ENCODE data around the gene ATP2B2.

ATP2B2 gene

GRCh38 chr3:10400050-10400748 lies 105.2 kb downstream of the ATP2B2 start:
- Histone ChIP-seq H3K79me1 (ENCODE audit: low read depth, low read length) (no peaks in the 10 kb centered on the region), H3K4me3 (ENCODE audit: low read length in 2 of 2) (no peak overlapping the region), H3K18ac (ENCODE audit: low read length) (no peak overlapping the region), H3K4ac (ENCODE audit: low read length) (no peak overlapping the region), H3K4me2 (ENCODE audit: insufficient read depth, low read length, poor library complexity, severe bottlenecking) (no peak overlapping the region), H3K27ac (replicated peaks; ENCODE audit: low read length) (no peak overlapping the region), H2BK120ac (ENCODE audit: low read depth, low read length) (no peak overlapping the region), H3K4me1 (ENCODE audit: control insufficient read depth in 2 of 2, insufficient read depth in 1 of 2, low read depth in 1 of 2, low read length in 2 of 2) (no peaks in the 10 kb centered on the region), H3K14ac (ENCODE audit: low read length) (peak overlapping the region; percentile 9), H3K9ac (ENCODE audit: low read depth, low read length, poor library complexity) (no peak overlapping the region), H3K27me3 (ENCODE audit: control insufficient read depth in 3 of 3, insufficient read depth in 3 of 3, low read depth in 1 of 3, low read length in 3 of 3) (peaks cover 0 to 49% (median 0%) of the 10 kb centered on the region in 3 experiments), H2AK5ac (ENCODE audit: low read depth, low read length) (no peak overlapping the region), H3K9me3 (replicated peaks in 1 of 2; ENCODE audit: control insufficient read depth in 2 of 2, insufficient read depth in 1 of 2, low read depth in 1 of 2, low read length in 2 of 2) (no peaks in the 10 kb centered on the region), H4K91ac (ENCODE audit: low read depth, low read length, poor library complexity) (no peak overlapping the region), H2BK5ac (ENCODE audit: low read length) (no peak overlapping the region), H2AFZ (ENCODE audit: low read length) (no peak overlapping the region), H2BK15ac (ENCODE audit: low read length) (no peak overlapping the region), H2BK12ac (ENCODE audit: low read length) (no peak overlapping the region), H3K36me3 (replicated peaks in 1 of 2; ENCODE audit: control insufficient read depth in 2 of 2, insufficient read depth in 2 of 2, low read length in 2 of 2) (no peaks in the 10 kb centered on the region), H3K23ac (ENCODE audit: low read depth, low read length, poor library complexity) (no peak overlapping the region), H4K8ac (ENCODE audit: low read depth, low read length) (no peak overlapping the region)
- DNase-seq (ENCODE audit: low spot score) = no peak
- no CpG with 5 or more reads among the region's 8 CpGs for WGBS, 2 donors (ENCODE audit: extremely low coverage in 2 of 2, insufficient read length in 2 of 2, insufficient replicate concordance in 1 of 2)

- Histone ChIP-seq H3K9me3 (replicated peaks in 1 of 2; ENCODE audit: control insufficient read depth in 2 of 2, insufficient read depth in 1 of 2, low read depth in 1 of 2, low read length in 2 of 2) (no peaks in the 10 kb centered on the region), H3K36me3 (replicated peaks in 1 of 2; ENCODE audit: control insufficient read depth in 2 of 2, insufficient read depth in 2 of 2, low read length in 2 of 2) (no peaks in the 10 kb centered on the region), H2BK5ac (ENCODE audit: low read length) (no peak overlapping the region), H3K4me3 (ENCODE audit: low read length in 2 of 2) (no peak overlapping the region), H2BK15ac (ENCODE audit: low read length) (no peak overlapping the region), H2BK12ac (ENCODE audit: low read length) (no peak overlapping the region), H4K8ac (ENCODE audit: low read depth, low read length) (no peak overlapping the region), H3K4ac (ENCODE audit: low read length) (no peak overlapping the region), H3K4me2 (ENCODE audit: insufficient read depth, low read length, poor library complexity, severe bottlenecking) (no peak overlapping the region), H3K27ac (replicated peaks; ENCODE audit: low read length) (no peak overlapping the region), H3K18ac (ENCODE audit: low read length) (no peak overlapping the region), H4K91ac (ENCODE audit: low read depth, low read length, poor library complexity) (no peak overlapping the region), H3K4me1 (ENCODE audit: control insufficient read depth in 2 of 2, insufficient read depth in 1 of 2, low read depth in 1 of 2, low read length in 2 of 2) (no peaks in the 10 kb centered on the region), H3K27me3 (ENCODE audit: control insufficient read depth in 3 of 3, insufficient read depth in 3 of 3, low read depth in 1 of 3, low read length in 3 of 3) (peaks cover 0 to 54% (median 0%) of the 10 kb centered on the region in 3 experiments), H2BK120ac (ENCODE audit: low read depth, low read length) (no peak overlapping the region), H3K9ac (ENCODE audit: low read depth, low read length, poor library complexity) (no peak overlapping the region), H2AFZ (ENCODE audit: low read length) (no peak overlapping the region), H3K14ac (ENCODE audit: low read length) (no peak overlapping the region), H2AK5ac (ENCODE audit: low read depth, low read length) (no peak overlapping the region), H3K79me1 (ENCODE audit: low read depth, low read length) (no peaks in the 10 kb centered on the region), H3K23ac (ENCODE audit: low read depth, low read length, poor library complexity) (no peak overlapping the region)
- no peak for DNase-seq (ENCODE audit: low spot score)
- no CpG with 5 or more reads among the region's 3 CpGs for WGBS, 2 donors (ENCODE audit: extremely low coverage in 2 of 2, insufficient read length in 2 of 2, insufficient replicate concordance in 1 of 2)
Measured at GRCh38 chr3:10399634-10400033, 105.8 kb downstream of the ATP2B2 start.

GRCh38 chr3:10398341-10398740 lies 107.0 kb downstream of the ATP2B2 start:
- H3K9me3 ChIP-seq (replicated peaks in 1 of 2; ENCODE audit: control insufficient read depth in 2 of 2, insufficient read depth in 1 of 2, low read depth in 1 of 2, low read length in 2 of 2) = no peaks in the 10 kb centered on the region
- H3K79me1 ChIP-seq (ENCODE audit: low read depth, low read length) = no peaks in the 10 kb centered on the region
- no peak overlapping the region for H2BK5ac ChIP-seq (ENCODE audit: low read length)
- no peaks in the 10 kb centered on the region for H3K4me1 ChIP-seq (ENCODE audit: control insufficient read depth in 2 of 2, insufficient read depth in 1 of 2, low read depth in 1 of 2, low read length in 2 of 2)
- H3K4ac ChIP-seq (ENCODE audit: low read length) = no peak overlapping the region
- H3K27ac ChIP-seq (replicated peaks; ENCODE audit: low read length) = no peak overlapping the region
- H2BK120ac ChIP-seq (ENCODE audit: low read depth, low read length) = no peak overlapping the region
- H3K4me2 ChIP-seq (ENCODE audit: insufficient read depth, low read length, poor library complexity, severe bottlenecking) = no peak overlapping the region
- no peak overlapping the region for H2AFZ ChIP-seq (ENCODE audit: low read length)
- no peak overlapping the region for H3K9ac ChIP-seq (ENCODE audit: low read depth, low read length, poor library complexity)
- H3K14ac ChIP-seq (ENCODE audit: low read length) = no peak overlapping the region
- no peak overlapping the region for H2BK15ac ChIP-seq (ENCODE audit: low read length)
- peak overlapping the region; percentile 8 for H3K18ac ChIP-seq (ENCODE audit: low read length)
- no CpG with 5 or more reads among the region's 4 CpGs for WGBS, 2 donors (ENCODE audit: extremely low coverage in 2 of 2, insufficient read length in 2 of 2, insufficient replicate concordance in 1 of 2)
- H2AK5ac ChIP-seq (ENCODE audit: low read depth, low read length) = no peak overlapping the region
- no peak overlapping the region for H4K91ac ChIP-seq (ENCODE audit: low read depth, low read length, poor library complexity)
- no peak overlapping the region for H3K23ac ChIP-seq (ENCODE audit: low read depth, low read length, poor library complexity)
- H3K36me3 ChIP-seq (replicated peaks in 1 of 2; ENCODE audit: control insufficient read depth in 2 of 2, insufficient read depth in 2 of 2, low read length in 2 of 2) = no peaks in the 10 kb centered on the region
- DNase-seq (ENCODE audit: low spot score) = no peak
- H3K4me3 ChIP-seq (ENCODE audit: low read length in 2 of 2) = no peak overlapping the region
- H4K8ac ChIP-seq (ENCODE audit: low read depth, low read length) = no peak overlapping the region
- H2BK12ac ChIP-seq (ENCODE audit: low read length) = no peak overlapping the region
- H3K27me3 ChIP-seq (ENCODE audit: control insufficient read depth in 3 of 3, insufficient read depth in 3 of 3, low read depth in 1 of 3, low read length in 3 of 3) = peaks cover 0 to 61% (median 0%) of the 10 kb centered on the region in 3 experiments

- no peak overlapping the region for H3K4ac ChIP-seq (ENCODE audit: low read length)
- H2BK15ac ChIP-seq (ENCODE audit: low read length) = no peak overlapping the region
- H3K9me3 ChIP-seq (replicated peaks in 1 of 2; ENCODE audit: control insufficient read depth in 2 of 2, insufficient read depth in 1 of 2, low read depth in 1 of 2, low read length in 2 of 2) = no peaks in the 10 kb centered on the region
- no peaks in the 10 kb centered on the region for H3K36me3 ChIP-seq (replicated peaks in 1 of 2; ENCODE audit: control insufficient read depth in 2 of 2, insufficient read depth in 2 of 2, low read length in 2 of 2)
- WGBS, 2 donors (ENCODE audit: extremely low coverage in 2 of 2, insufficient read length in 2 of 2, insufficient replicate concordance in 1 of 2) = no CpG with 5 or more reads among the region's 4 CpGs
- H3K23ac ChIP-seq (ENCODE audit: low read depth, low read length, poor library complexity) = no peak overlapping the region
- no peaks in the 10 kb centered on the region for H3K4me1 ChIP-seq (ENCODE audit: control insufficient read depth in 2 of 2, insufficient read depth in 1 of 2, low read depth in 1 of 2, low read length in 2 of 2)
- H3K27ac ChIP-seq (replicated peaks; ENCODE audit: low read length) = no peak overlapping the region
- H2AK5ac ChIP-seq (ENCODE audit: low read depth, low read length) = no peak overlapping the region
- H2AFZ ChIP-seq (ENCODE audit: low read length) = no peak overlapping the region
- H3K27me3 ChIP-seq (ENCODE audit: control insufficient read depth in 3 of 3, insufficient read depth in 3 of 3, low read depth in 1 of 3, low read length in 3 of 3) = peaks cover 0 to 59% (median 0%) of the 10 kb centered on the region in 3 experiments
- no peak overlapping the region for H3K4me3 ChIP-seq (ENCODE audit: low read length in 2 of 2)
- no peak overlapping the region for H2BK120ac ChIP-seq (ENCODE audit: low read depth, low read length)
- H3K9ac ChIP-seq (ENCODE audit: low read depth, low read length, poor library complexity) = no peak overlapping the region
- H4K91ac ChIP-seq (ENCODE audit: low read depth, low read length, poor library complexity) = no peak overlapping the region
- no peaks in the 10 kb centered on the region for H3K79me1 ChIP-seq (ENCODE audit: low read depth, low read length)
- no peak overlapping the region for H2BK12ac ChIP-seq (ENCODE audit: low read length)
- H4K8ac ChIP-seq (ENCODE audit: low read depth, low read length) = no peak overlapping the region
- H3K18ac ChIP-seq (ENCODE audit: low read length) = no peak overlapping the region
- H3K14ac ChIP-seq (ENCODE audit: low read length) = no peak overlapping the region
- DNase-seq (ENCODE audit: low spot score) = no peak
- no peak overlapping the region for H3K4me2 ChIP-seq (ENCODE audit: insufficient read depth, low read length, poor library complexity, severe bottlenecking)
- H2BK5ac ChIP-seq (ENCODE audit: low read length) = no peak overlapping the region
Measured at GRCh38 chr3:10397879-10398278, 107.5 kb downstream of the ATP2B2 start.
